NCI-H1092 (cell line): Measurements from ENCODE around the gene PSMB11.

ENCODE experiments used
- DNase-seq: peaks from one replicate; lab custom pipeline; 2025; lab: John Stamatoyannopoulos, UW

Gene PSMB11

DNA sequence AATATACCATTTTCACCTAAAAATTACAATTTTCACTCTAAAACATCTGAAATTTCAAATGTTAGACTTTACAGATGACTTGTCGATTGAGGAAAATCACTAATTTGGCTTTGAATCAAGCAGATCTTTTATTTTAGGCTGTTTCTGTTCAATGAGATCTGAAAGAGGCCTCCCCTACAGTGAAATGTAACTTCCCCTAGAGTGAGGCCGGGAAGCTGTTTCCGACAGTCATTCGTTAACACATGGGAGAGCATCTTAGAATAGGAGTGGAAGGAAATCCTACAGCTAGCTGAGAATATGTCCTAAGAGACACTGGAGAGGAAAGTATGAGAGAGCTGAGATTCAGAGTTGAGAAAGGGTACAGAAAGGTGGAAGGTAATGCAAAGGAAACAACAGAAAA is 26.4 kb upstream of the PSMB11 start:
- no peak for DNase-seq

DNA sequence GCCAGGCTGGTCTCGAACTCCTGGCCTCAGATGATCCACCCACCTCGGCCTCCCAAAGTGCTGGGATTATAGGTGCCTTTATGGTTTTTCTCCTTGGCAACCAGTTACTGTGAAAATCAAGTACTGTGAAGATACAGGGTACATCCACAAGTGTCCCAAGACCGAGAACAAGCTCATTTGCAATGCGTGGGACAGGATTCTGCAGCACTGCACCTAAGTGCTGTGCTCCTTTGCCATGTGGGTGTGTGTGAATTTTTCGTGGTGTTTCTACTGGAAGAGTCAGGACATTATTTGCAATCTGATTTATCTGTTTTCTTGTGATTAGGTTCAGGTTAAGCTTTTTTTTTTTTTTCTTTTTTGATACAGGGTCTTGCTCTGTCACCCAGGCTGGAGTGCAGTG is 24.9 kb upstream of the PSMB11 start:
- no peak for DNase-seq

DNA sequence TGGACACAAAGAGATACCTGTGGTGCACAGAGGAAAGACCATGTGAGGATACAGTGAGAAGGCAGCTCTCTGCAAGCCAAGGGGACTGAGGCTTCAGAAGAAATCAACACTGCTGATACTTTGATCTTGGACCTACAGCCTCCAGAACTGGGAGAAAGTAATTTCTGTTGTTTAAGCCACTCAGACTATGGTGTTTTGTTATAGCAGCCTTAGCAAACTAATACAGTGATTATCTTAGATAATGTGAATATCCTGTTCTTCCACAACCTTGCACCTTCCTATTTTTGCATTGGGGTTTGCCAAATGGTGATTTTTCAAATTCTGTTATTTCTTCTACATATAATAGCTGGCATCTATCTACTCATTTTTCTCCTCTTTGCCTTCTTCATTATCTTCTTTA is 23.9 kb upstream of the PSMB11 start:
- DNase-seq = no peak

DNA sequence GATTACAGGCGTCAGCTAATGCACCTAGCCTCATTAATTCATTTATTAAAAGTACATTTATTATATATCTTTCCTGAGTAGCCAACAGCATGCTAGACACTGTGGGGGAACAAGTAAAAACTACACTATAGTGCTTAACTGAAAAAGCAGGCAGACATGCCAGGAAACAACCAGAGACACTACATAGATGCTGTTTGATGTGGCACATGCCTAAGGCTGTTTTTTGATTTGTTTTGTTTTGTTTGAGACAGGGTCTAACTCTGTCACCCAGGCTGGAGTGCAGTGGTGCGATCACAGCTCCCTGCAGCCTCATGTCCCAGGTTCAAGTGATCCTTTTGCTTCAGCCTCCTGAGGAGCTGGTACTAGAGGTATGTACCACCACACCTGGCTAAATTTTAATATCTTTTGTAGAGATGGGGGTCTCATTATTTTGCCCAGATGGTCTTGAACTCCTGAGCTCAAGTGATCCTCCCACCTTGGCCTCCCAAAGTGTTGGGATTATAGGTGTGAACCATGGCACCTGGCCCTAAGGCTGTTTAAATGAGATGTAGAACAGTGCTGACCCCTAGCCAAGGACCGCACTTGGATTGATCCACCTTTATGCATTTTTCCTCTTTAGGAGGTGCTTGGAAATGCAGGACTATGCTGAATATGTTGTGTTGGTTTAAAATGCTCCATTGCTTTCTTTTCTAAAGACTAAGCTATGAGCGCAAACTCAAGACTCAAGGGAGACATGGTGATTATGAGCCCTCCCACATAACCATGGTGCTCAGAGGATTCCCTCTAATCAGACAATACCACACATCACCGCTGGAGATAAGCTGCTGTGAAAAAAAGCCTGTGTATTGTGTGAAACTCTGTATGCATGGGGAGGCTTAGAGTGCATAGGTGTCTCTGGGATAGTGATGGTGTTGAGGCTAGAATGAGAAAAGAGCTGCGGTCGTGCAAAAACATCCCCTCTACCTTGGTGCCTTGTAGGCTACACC is 21.6 kb upstream of the PSMB11 start:
- DNase-seq = no peak

DNA sequence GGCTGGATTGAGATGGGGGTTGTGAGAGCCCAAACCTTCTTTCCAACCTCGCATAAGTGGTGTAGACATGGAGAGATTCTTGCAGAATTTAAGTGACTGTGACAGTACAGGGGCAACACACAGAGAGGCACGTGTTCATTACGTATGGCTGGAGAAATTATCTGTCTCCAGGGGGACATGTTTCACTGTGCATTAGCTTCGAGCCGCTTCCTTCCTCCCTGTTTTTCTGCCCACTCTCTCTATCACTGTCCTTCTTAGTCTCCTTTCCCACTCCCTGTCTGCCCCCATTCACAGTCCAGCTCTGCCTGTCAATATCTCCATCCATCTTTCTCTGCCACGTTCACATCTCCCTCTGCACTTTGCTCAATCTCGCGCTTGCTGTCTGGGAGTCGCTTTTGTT is 20.6 kb upstream of the PSMB11 start:
- DNase-seq = no peak

DNA sequence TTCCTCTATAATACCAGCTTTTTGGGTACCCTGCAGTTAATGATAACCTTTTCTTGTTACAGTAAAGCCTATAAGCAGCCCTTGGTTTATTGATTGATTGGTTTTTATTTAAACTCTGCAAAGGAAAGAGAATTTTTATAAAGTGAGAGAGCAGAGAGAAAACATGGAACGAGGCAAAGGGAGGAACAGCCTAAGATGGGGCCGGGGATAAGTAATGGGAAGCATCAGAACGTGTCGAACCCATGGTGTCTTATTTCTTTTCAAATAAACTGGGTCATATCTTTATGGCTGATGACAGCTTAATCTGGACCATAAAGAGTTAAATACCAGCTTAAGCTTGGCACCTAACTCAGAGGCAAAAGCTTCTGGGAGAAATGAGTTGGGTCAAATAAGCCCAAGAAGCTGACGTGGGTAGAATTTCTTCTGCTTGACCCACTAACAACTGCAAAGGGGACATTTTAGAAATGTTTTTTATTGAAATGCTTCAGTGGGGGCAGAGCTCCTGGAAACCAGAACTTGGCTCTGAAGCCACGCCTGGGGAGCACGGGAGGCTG is 20.0 kb upstream of the PSMB11 start:
- no peak for DNase-seq

DNA sequence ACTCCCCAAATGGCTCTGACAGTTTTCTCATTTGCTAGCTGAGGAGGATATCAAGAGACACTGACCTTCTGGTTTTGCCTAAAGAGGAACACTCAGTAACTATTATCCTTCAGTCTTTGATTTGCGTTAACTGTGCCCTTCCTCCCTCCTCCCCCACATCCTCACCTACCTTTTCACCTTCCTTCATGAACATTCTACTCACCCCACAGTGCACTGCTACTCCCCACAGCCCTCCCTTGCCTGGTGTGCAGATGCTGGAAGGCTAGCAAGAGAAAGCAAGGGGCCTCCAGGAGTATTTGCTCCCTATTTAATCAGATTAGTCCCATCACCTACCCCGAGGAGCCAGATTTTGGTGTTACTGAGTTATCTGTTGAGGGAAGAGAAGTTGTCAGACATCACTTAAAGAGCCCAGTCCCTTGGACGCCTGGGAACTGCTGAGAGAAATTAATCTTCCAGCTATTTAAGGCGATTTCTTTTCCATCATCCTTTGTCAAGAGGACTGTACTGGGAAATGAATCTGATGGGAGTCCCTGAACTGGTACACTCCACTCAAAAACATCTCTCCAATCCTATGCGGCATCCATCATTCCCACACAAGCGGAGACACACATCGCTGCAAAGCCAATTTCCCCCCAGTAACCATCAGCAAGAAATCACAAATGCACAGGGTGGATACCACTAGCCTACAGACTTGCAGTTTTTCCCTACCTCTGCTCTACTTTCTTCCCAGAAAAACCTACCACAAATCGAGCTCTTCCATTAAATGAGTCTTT is 18.8 kb upstream of the PSMB11 start:
- DNase-seq = no peak

DNA sequence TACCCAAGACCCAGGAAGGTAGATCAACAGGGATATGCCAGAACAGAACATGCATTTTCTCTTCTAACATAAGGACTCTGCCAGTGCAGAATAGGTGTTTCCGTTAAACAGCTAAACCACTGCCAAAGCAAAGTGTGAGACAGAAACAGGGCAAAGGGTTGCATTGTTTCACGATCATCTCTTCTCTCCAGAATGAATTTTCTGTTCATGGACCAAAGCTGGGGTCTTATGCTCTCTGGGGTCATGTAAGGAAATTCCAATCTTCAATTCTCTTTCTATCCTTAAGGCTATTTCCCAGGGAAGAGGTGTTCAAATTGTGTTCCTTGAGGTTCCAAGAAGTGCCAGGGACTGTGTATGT is 18.2 kb upstream of the PSMB11 start:
- no peak for DNase-seq

DNA sequence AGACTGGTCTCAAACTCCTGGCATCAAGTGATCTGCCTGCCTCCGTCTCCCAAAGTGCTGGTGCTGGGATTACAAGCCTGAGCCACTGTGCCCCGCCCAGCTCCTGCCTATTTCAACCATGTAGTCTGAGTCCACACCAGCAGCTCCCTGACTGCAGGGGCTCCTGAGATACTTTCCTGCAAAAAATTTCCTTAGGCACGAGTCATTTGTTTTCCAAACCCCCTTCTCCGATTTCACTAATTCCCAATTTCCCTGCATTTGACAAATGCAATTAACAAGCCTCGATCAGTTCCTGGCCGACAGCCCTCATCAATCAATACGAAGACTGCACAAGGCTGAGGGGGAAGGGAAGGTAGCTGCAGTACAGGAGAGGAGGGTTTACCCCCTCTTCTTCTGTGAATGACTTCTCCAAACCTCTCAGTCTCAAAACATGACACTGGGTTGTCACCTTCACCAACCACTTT is 17.4 kb upstream of the PSMB11 start:
- no peak for DNase-seq

DNA sequence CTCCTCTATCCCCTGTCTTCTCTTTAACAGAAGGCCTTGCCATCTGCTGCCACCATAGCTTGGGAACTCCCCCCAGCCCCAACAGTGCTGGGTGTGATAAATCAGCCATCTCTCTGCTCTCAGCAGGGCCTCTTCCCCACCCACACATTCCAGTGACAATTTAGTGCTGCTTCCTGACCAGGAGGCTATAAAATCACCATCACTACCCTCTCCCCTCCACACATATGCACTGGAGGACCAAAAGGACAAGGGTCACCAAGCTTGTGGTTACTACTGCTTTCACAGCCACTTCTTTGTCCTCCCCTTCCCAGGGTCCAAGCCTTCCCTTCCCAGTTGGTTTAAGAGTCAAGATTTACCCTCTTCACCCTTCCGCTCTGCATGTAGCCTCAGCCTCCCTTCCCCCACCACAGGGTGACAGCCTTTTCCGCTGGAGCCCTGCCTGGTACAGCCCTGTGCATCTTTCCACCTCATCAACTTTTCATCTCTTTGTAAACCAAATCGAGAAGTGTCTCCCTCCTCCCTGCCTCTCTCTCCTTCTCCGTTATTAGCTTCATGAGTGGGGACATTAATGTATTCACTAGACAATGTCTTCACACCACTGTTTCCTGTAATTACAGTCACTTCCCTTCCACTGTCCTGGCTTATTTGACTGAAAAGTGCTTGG is 16.7 kb upstream of the PSMB11 start:
- DNase-seq = no peak

DNA sequence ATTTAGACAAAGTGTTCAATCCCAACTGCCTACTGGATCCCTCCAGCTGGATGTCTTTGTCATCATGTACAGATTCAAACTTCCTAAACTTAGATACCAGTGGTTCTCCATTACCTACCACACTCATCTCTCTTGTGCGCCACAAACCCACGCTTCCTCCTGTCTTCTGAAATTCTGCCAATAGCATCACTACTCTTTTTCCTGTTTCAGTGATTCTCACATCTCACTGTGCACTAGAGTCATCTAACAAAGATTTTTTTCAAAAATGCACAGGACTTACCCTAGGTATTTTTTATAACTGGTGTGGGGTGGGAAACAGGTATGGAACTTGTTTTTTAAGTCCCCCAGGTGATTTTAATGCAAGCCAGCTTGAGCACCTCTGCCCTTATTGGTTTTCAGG is 13.2 kb upstream of the PSMB11 start:
- DNase-seq = no peak

DNA sequence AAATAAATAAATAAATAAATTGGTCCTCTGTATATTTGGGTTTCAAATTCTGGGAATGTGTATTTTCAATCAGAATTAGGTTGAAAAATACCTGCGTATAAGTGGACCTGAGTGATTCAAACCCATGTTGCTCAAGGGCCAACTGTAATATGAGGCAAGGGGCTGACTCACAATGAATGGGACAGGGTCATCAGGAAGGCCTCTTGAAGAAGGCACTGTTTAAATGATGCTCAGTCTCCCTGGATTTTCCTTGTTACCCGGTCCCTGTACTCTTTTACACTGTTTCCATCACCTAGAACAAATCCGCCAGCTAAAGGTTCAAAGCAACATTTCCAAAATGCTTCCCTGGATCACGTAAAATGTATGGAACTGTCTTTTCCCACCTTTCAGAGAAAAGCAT is 11.1 kb upstream of the PSMB11 start:
- no peak for DNase-seq

DNA sequence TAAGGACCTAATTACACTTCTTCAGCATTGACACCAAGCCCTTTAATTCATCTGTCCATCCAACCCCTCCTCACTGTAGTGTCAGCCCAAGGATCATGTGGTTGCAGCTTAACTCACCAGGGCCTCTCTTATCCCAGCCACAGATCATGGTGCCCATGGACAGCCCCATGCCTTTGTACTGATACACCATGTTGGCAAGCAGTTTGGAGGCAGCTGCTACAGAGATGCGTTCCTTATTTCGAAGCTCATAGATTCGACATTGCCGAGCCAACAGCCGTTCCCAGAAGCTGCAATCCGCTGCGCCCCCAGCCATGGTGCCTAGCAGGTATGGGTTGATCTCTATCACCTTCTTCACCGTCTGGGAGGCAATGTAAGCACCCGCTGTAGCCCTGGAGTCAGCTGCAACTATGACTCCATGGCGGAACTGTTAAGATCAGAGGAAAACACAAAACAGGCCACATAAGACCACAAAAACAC is 8.7 kb upstream of the PSMB11 start:
- no peak for DNase-seq

DNA sequence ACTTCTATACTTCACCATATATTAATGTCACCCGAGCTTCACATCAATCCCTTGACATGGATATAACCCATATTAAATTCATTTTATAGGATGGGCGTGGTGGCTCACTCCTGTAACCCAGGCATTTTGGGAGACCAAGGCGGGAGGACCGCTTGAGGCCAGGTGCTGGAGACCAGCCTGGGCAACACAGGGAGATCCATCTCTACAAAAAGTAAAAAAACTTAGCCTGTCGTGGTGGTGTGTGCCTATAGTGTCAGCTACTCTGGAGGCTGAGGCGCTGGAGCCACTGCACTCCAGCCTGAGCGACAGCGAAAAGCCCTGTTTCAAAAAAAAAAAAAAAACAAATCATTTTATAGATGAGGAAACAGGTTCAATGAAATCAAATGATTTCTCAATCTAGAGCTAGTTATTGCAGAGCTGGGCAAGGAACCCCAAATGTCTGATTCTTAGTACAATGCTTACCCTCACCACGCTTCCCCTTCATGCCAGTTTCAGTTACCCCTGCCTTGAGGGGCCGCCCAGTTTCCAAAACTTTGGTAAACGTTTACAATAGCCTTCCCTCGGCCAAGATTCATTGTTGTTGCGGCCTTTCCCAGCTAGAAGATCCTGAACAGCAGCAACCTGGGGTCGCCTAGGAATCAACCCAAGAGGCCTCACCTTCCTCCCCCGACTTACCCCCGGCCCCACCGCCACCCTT is 8.1 kb upstream of the PSMB11 start:
- no peak for DNase-seq

DNA sequence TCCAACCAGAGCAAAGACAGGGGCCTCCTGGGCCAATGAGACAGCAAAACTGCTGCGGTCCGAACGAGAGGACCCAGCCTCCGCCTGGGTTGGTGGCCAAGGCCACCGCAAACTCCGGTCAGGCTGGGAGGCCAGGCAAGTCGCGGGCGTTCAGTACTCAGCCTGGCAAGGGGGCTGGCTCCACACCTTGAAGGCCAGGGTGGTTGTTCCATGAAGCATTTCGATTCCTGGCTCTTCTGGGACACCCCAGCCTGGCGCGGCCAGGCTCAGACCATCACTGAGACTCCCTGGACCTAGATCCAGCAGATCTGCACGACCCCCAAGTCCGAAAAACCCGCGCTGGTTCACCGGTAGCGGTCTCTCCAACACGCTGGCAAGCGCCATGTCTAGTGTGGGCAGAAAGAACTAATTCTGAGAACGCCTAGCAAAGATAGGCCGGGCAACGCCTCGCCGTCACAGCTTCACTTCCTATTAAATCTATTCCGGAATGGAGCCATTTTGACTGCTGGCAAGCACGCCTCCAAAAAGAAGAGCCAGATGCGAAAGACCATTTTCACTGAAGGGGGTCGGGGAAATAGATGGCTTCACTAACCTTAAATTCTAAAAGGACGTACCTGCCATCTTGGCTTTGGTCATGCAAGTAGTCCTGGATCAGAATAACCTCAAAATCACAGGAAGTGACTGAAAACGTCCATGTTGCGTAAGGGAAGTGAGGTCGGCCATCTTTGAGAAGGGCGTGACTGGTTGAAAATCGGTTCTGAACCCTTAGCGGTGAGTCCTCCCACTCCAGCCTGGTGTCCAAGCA is 7.3 kb upstream of the PSMB11 start, which contains the start of gene PSMB5:
PSMB5 (minus strand) TSS at position 403 of the 805 bp plus-strand sequence; CDS start at position 384, 19 bp downstream.
- DNase-seq = no peak

DNA sequence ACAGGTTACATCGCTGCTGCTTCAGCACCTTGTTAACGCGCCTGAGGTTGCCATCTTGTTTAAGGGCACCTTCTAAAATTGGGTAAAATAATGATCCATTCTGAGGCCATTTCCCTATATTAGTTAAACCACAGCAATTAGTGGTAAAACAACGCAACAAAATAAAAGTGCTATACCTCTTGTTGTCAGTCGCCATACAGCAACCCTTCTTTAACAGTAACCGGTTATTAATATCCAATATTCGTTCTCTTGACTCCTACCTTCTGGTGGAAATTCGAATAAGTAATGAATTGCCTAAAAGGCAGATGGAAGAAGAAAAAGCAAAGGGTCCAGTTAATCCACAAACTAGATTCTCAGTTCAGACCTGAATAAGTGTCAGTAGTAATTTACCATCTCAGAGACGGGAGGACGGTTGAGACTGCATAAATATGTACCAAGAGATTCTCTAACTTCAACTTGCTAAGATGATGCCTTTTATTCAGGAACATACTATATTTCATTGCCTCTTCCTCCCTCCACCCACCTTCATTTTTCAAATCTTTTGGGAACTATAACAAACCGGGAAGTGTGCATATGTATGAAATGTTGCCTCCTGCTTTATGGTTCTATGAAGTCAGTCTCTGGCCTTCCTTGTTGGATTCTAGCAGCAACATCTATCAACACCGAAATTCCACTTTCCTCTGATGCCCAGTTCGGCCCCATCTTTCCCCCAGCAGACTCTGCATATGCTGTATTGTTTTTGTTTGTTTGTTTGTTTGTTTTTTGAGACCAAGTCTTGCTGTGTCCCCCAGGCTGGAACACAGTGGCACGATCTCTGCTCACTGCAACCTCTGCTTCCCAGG is 6.5 kb upstream of the PSMB11 start:
- no peak for DNase-seq

DNA sequence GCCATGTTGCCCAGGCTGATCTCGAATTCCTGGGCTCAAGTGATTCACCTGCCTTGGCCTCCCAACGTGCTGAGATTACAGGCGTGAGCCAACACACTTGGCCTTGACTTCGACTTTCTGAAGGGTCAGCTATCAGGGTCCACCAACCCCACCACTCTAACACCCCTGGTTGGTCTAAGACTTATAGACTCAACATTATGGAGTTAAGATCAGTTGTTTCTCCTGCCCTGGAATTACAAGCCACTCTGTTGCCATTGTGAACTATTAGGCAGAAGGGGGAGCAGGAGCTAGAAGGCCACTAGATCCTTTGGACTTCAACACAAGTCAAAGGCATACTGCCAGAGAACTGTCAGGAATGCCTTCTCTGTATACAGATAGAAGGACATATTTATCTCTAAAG is 1.9 kb upstream of the PSMB11 start:
- DNase-seq = no peak

DNA sequence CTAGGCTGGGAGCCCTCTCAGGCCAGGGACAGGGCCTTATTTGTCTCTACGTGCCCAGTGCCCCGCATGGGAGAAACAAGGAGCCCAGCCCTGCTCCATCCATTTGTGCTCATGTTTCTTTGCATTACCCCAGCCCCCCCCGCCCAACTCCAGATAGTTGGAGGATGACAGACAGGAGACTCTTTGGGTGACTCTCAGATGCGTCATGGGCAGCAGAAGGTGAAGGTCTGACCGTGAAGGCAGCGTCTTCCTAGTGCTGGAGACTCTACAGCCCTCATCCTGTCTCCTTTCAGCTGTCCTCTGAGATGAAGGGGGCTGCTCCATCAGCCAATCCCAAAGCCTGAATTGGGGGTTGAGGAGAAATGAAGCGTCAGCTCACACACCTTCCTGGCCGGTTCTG is 283 bp upstream of the PSMB11 start:
- DNase-seq = no peak

DNA sequence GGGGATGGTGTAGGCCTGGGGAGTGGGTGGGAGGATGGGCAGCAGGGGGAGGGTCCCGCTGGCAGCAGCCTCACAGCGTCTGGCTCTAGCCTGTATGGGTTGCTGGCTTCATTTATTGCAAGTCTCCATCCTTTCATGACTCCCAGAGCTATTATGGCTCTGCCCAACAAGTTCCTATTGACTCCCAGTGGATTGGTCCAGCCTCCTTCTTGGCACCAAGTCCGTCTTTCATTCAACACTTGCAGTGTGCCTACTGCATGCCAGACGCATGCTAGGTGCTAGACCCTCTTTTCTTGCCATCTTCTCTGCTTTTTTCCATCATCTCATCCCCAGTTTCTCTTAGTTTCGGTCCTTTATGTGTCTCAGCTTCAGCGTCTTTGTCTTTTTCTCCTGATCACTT is 1.1 kb downstream of the PSMB11 start:
- no peak for DNase-seq

DNA sequence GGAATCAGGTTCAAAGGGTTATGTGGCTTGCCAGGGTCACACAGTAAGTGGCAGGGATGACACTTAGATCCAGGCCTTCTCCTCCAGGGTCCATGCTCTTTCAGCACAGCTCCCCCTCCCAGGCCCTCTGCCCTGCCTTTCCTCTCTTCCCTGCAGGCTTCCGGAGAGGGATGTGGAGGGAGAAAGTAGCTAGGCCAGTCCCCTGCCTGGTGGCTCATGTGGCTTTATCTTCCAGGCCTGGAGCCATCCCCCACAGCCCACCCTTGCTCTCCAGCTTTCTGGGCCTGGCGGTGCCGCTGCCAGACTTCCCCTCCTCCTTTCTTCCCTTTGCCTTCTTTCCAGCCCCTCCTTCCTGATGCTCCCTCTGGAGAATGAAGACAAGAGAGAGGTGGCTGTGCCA is 1.7 kb downstream of the PSMB11 start:
- DNase-seq = no peak
